Body of pancreas (tissue), 4 donors: ENCODE results near the gene UBE2L5. TPM values are rescaled to one million over a fixed set of nuclear protein-coding genes. Genes with fewer than 3 reads are reported as not detected.

Experiments used
- ATAC-seq: fragments of 150-250 bp; one replicate; pipeline ENCODE4 v1.9.1; 2016
- DNase-seq, 4 donors: peaks; one replicate each; pipeline ENCODE4 v3.0.0-alpha.2; 2019
- H3K27ac ChIP-seq, 4 donors: fragments of 200-600 bp; sonication (generic); 1 replicate in 3 of 4; 2 replicates in 1 of 4; pipeline versions ENCODE4 v1.5.1 to v1.6.1; 2016 to 2019; ENCODE audit warnings: mild to moderate bottlenecking in 1 of 4, mixed read lengths in 1 of 4, moderate library complexity in 1 of 4
- H3K27me3 ChIP-seq, 2 donors: fragments of 200-600 bp; sonication (generic); one replicate each; pipeline ENCODE4 v1.6.0; 2016; ENCODE audit warnings: mild to moderate bottlenecking in 1 of 2
- H3K36me3 ChIP-seq, 2 donors: fragments of 200-600 bp; sonication (generic); replicated peaks in 1 of 2; 2 replicates each; pipeline ENCODE4 v1.5.1; 2016; ENCODE audit warnings: low read depth in 2 of 2; ENCODE audit not compliant: insufficient read depth in 1 of 2
- H3K4me1 ChIP-seq: fragments of 200-600 bp; sonication (generic); one replicate; pipeline ENCODE4 v1.6.0; 2016
- H3K4me3 ChIP-seq, 2 donors: fragments of 200-600 bp; sonication (generic); 1 replicate in 1 of 2; 2 replicates in 1 of 2; pipeline ENCODE4 v1.5.1; 2016 to 2019
- H3K9me3 ChIP-seq, 3 donors: fragments of 200-600 bp; sonication (generic); 1 replicate in 2 of 3; 2 replicates in 1 of 3; pipeline ENCODE4 v1.5.1; 2016
- CTCF ChIP-seq, 7 experiments: fragments of 450-650 bp in 4 of 7; fragments of 200-600 bp in 3 of 7; sonication (generic) in 3 of 7; IDR thresholded peaks; one replicate each; pipeline ENCODE4 v1.5.1; 2016 to 2019; ENCODE audit warnings: antibody characterized with exemption in 7 of 7
- POLR2A ChIP-seq, 3 donors: fragments of 450-650 bp; IDR thresholded peaks; one replicate each; pipeline ENCODE4 v1.6.1; 2016; ENCODE audit warnings: antibody characterized with exemption in 3 of 3, mild to moderate bottlenecking in 2 of 3
- WGBS, 2 donors: methylation state at CpG; one replicate each; pipeline ENCODE4 v1.1.5; 2017; 5-methylcytosine and 5-hydroxymethylcytosine counted together
- intact Hi-C: fragments of 100-400 bp; cut with DNase I; formaldehyde crosslinking; loops from one replicate; pipeline ENCODE4 v1.15.1; 2023
- total RNA-seq, 2 donors: library from RNA; depleted of rRNA; stranded (reverse); fragments of >200 nt; gene quantifications; one replicate each; pipeline ENCODE4 v1.1.0, GENCODE V29; 2016

UBE2L5 gene
- not detected for total RNA-seq

DNA sequence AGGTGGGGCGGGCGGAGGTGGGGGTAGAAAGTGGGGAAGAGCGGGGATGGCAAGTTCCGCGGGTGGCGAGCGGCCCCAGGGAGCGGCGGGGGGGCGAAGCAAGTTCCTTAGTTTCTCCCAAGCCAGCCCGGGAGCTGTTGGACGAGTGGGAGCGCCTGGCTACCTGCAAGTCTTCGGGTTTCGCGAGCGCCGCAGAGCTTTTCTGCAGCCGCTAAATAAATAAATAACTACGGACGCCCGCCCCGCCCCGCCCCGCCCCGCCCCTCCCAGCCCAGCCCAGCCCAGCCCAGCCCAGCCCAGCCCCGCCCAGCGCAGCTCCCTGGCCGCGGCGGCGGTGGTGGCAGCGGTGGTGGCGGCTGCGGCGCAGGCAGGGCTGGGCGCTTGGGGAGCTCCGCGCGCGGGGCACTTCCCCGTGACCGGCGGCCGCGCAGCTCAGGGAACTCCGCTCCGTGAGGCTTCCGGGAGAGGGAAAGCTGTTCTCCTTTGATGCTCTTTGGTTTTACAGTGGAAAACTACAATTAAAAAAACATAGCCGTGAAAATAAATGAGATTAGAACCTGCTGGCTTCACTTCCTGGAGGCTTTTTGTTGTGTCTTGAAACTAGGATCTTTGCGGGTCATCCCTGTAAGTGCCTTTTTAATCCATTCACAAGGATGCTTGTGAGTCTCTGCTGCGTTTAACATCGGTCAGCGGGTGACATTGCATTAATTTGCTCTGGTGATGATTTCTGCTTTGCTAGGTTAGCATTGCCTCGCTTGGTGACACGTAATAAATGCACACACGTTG lies at the start of gene UBE2L5:
Gene UBE2L5 (plus strand): TSS at position 440 of the 786 bp plus-strand sequence. CDS start 5,498 bp downstream, outside the sequence.
- TF ChIP-seq POLR2A (IDR thresholded peaks at IDR 0.05) (peak; percentile 77 to 84 (median 81)), CTCF (IDR thresholded peaks at IDR 0.05) (no peak)
- intact Hi-C loops = no loop called here
- Histone ChIP-seq H3K9me3 (no peaks in the 10 kb centered on the region), H3K27ac (peak within 1 kb of the TSS; percentile 89 to 95 (median 94)), H3K36me3 (no peaks in the 10 kb centered on the region), H3K4me3 (peak within 1 kb of the TSS; percentile 24 to 35), H3K4me1 (peaks cover 8% of the 10 kb centered on the region), H3K27me3 (no peaks in the 10 kb centered on the region)
- peak; percentile 77 to 84 (median 82) for DNase-seq
- peak; percentile 84 for ATAC-seq
- 0 to 1% methylated on average over 15 to 56 of the region's 57 CpGs for WGBS, 2 donors

DNA sequence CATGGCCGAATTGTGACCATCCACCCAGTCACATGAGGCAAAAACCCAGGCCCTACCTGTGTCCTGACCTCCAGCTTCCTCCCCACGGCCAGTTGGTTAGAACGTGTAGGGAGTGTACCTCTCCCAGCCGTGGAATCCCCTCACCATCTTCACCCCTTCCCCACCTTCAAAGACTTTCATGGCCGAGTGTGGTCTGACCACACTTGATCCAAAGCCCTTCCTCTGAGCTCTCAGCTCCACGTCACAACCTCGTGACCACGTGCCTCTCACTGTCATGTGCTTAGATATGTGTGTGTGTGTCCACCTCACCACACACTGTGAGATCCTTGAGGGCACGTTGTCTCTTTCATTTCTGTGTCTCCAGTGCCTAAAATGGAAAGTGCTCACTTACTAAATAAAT lies 48.6 kb upstream of the UBE2L5 start:
- TF ChIP-seq CTCF (IDR thresholded peaks at IDR 0.05) = no peak
- TF ChIP-seq POLR2A (IDR thresholded peaks at IDR 0.05) = no peak
- Histone ChIP-seq H3K4me1 (peaks cover 8% of the 10 kb centered on the region), H3K27ac (no peak overlapping the region), H3K36me3 (no peaks in the 10 kb centered on the region), H3K27me3 (no peaks in the 10 kb centered on the region), H3K4me3 (no peak overlapping the region), H3K9me3 (no peaks in the 10 kb centered on the region)
- WGBS, 2 donors = 73 to 88% methylated on average over 9 of the region's 9 CpGs
- DNase-seq (no peak), ATAC-seq (no peak)
- intact Hi-C loops = no loop called here

- 76 to 77% methylated on average over 14 of the region's 14 CpGs for WGBS, 2 donors
- H3K4me3 ChIP-seq = no peak overlapping the region
- intact Hi-C loops = no loop called here
These were observed 46.9 kb upstream of the UBE2L5 start for GRCh38 chr13:30375265-30375835.

DNA sequence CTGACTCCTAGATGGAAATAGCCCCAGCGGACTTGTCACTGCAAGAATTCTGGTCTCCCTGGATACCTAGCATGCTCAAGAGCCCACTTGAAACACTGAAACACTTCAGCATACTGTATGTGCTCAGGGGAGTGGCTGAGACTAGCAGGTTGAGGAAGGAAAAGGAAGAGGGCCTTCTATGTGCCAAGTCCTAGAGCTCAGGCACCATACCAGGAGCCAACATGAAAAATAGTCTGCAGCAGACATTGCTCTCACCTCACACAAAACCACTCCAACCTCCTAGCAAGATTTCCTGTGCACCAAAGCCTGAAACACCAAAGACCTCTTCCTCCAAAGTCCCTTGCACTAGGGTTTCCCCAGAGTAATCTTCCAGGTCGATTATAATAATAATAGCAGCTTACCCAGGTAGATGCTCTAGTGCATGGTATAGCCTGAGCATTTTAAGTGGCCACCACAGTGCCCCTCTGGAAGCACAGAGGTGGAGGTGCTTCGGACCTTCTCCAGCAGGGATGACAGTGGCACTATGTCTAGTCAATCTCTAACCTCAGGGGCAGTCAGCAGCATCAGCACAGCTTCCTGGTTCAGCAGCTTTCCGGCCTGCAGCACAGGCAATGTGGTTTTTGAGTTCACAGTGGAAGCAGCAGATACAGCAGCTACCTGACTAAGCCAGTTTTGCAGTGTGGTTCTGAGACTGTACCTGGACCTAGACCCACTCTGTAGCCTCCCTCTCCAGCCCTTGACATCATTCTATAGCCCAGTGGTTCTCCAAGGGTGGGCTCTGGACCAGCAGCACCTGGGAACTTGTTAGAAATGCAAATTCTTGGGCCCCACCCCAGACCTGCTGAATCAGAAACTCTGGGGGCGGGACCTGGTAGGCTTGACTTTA lies 45.6 kb upstream of the UBE2L5 start:
- 63 to 68% methylated on average over 5 of the region's 5 CpGs for WGBS, 2 donors
- no peaks in the 10 kb centered on the region for H3K9me3 ChIP-seq
- H3K27ac ChIP-seq = no peak overlapping the region
- H3K4me3 ChIP-seq = no peak overlapping the region
- ATAC-seq = no peak
- TF ChIP-seq POLR2A (IDR thresholded peaks at IDR 0.05) (no peak), CTCF (IDR thresholded peaks at IDR 0.05) (no peak)
- H3K4me1 ChIP-seq = peaks cover 2% of the 10 kb centered on the region
- H3K27me3 ChIP-seq = no peaks in the 10 kb centered on the region
- no peaks in the 10 kb centered on the region for H3K36me3 ChIP-seq
- intact Hi-C loops = no loop called here
- peak in 1 of 4 donors; percentile 25 for DNase-seq

More at GRCh38 chr13:30375265-30375835, 46.9 kb upstream of the UBE2L5 start:
- TF ChIP-seq POLR2A (IDR thresholded peaks at IDR 0.05) (no peak), CTCF (IDR thresholded peaks at IDR 0.05) (no peak)
- ATAC-seq = no peak
- no peaks in the 10 kb centered on the region for H3K9me3 ChIP-seq
- no peak overlapping the region for H3K27ac ChIP-seq
- no peak for DNase-seq
- H3K27me3 ChIP-seq = no peaks in the 10 kb centered on the region
- H3K4me1 ChIP-seq = peaks cover 8% of the 10 kb centered on the region
- no peaks in the 10 kb centered on the region for H3K36me3 ChIP-seq
